Measurements from ENCODE around the gene CINP. TPM values are rescaled to one million over a fixed set of nuclear protein-coding genes. Genes with fewer than 3 reads are reported as not detected.

The CINP gene
- total and polyA plus RNA-seq, 2 of the 13 experiments (the other 11 are each of a cell fraction or from before 2014, with no cell fraction given) = 32.8 to 42.8 TPM

GRCh38 chr14:102362545-102363181 lies at the start of gene CINP, which contains the start of gene TECPR2 (continued):
- TF ChIP-seq BCLAF1 (IDR thresholded peaks at IDR 0.05) (no peak), ZNF513 (CRISPR knock-in tag; conservative IDR thresholded peaks at IDR 0.05) (no peak), HNRNPL (IDR thresholded peaks at IDR 0.05; ENCODE audit: low read depth, low read length) (no peak), ZNF296 (CRISPR knock-in tag; conservative IDR thresholded peaks at IDR 0.05) (0 out of 2 replicates have a peak, but pooled peaks have one; percentile 29), ZNF343 (CRISPR knock-in tag; IDR thresholded peaks at IDR 0.05) (0 out of 2 replicates have a peak, but pooled peaks have one; percentile 13), ZNF609 (CRISPR knock-in tag; IDR thresholded peaks at IDR 0.05; ENCODE audit: borderline replicate concordance) (no peak), ZBTB44 (CRISPR knock-in tag; IDR thresholded peaks at IDR 0.05) (no peak), ZBTB49 (CRISPR knock-in tag; IDR thresholded peaks at IDR 0.05; ENCODE audit: borderline replicate concordance) (no peak), ELF1 (CRISPR knock-in tag; IDR thresholded peaks at IDR 0.05) (0 out of 2 replicates have a peak, but pooled peaks have one; percentile 29), CBX1 (IDR thresholded peaks at IDR 0.05; ENCODE audit: low read depth) (no peak), ZBTB38 (CRISPR knock-in tag; IDR thresholded peaks at IDR 0.05) (no peak), ZNF253 (CRISPR knock-in tag; IDR thresholded peaks at IDR 0.05; ENCODE audit: borderline replicate concordance) (no peak), ZMYM3 (CRISPR knock-in tag; IDR thresholded peaks at IDR 0.05) (no peak), ZNF580 (CRISPR knock-in tag; IDR thresholded peaks at IDR 0.05; ENCODE audit: borderline replicate concordance, low read depth) (no peak), ZNF7 (CRISPR knock-in tag; IDR thresholded peaks at IDR 0.05) (no peak)
